Measurements from ENCODE around the gene LNP1. TPM values are rescaled to one million over a fixed set of nuclear protein-coding genes. Genes with fewer than 3 reads are reported as not detected.

LNP1 gene
- total and polyA plus RNA-seq, 2 of the 8 experiments (the other 6 are each of a cell fraction or from before 2014, with no cell fraction given) = 6.6 to 8.7 TPM

- H2AK5ac ChIP-seq (ENCODE audit: low read depth, low read length) = no peak overlapping the region
- H3K4me2 ChIP-seq (ENCODE audit: insufficient read depth in 1 of 2, low read depth in 2 of 2, low read length in 2 of 2) = no peak overlapping the region
- no peak overlapping the region for H2BK15ac ChIP-seq (ENCODE audit: low read length)
- no peak overlapping the region for H3K18ac ChIP-seq (ENCODE audit: extremely low read depth, low read length)
- no peak overlapping the region for H4K91ac ChIP-seq (replicated peaks; ENCODE audit: insufficient read length, low read length)
- no peak overlapping the region for H2BK5ac ChIP-seq (ENCODE audit: low read depth, low read length)
- H2BK120ac ChIP-seq (replicated peaks; ENCODE audit: low read depth, low read length) = no peak overlapping the region
- WGBS, 2 experiments (ENCODE audit: extremely low coverage in 1 of 2, insufficient coverage in 1 of 2, insufficient read length in 1 of 2, insufficient replicate concordance in 2 of 2, low coverage in 1 of 2, low lambda C conversion rate in 2 of 2, missing lambda C conversion rate in 1 of 2) = 96% methylated on average over 1 of the region's 1 CpG; no CpG with 5 or more reads in 1 of the 2 experiments
- no peak overlapping the region for H2BK12ac ChIP-seq (ENCODE audit: low read depth, low read length)
- FAIRE-seq = no peak
- no peak overlapping the region for H3K14ac ChIP-seq (ENCODE audit: insufficient read length)
- no peak for TF ChIP-seq NRF1 (IDR thresholded peaks at IDR 0.05; ENCODE audit: low read depth, low read length)
- no peak for TF ChIP-seq RAD21 (IDR thresholded peaks at IDR 0.05 in 1 of 2, conservative IDR thresholded peaks at IDR 0.05 in 1 of 2; ENCODE audit: low read depth in 2 of 2, low read length in 2 of 2)
- no peak for TF ChIP-seq POLR2AphosphoS5 (IDR thresholded peaks at IDR 0.05; ENCODE audit: low read depth, low read length)
- no peak overlapping the region for H3K4ac ChIP-seq (replicated peaks; ENCODE audit: insufficient read length, low read depth, low read length)
- H2BK20ac ChIP-seq (ENCODE audit: low read length) = no peak overlapping the region
- no peak overlapping the region for H3K4me3 ChIP-seq (ENCODE audit: extremely low read depth in 1 of 4, insufficient read depth in 2 of 4, low read depth in 3 of 4, low read length in 4 of 4)
- no peaks in the 10 kb centered on the region for H3K36me3 ChIP-seq (ENCODE audit: control insufficient read depth in 2 of 4, insufficient read depth in 4 of 4, low read length in 3 of 4)
- POLR2A ChIA-PET (ENCODE audit: partially characterized antibody) = interaction anchor here (2.1 to 2.8 kb wide), 2 partner anchors 15 to 18 kb away, joined by 8 to 13 read pairs; partner anchors contain the start of genes LNP1 and TOMM70
- H4K20me1 ChIP-seq (replicated peaks in 1 of 2; ENCODE audit: control insufficient read depth in 1 of 2, insufficient read depth in 2 of 2, low read length in 2 of 2) = no peaks in the 10 kb centered on the region
- H4K5ac ChIP-seq (ENCODE audit: insufficient read length, low read depth, low read length) = no peak overlapping the region
- H3K27ac ChIP-seq (ENCODE audit: low read depth, low read length) = no peak overlapping the region
- H3K23me2 ChIP-seq (ENCODE audit: low read depth, low read length) = no peaks in the 10 kb centered on the region
- no peaks in the 10 kb centered on the region for H3K79me1 ChIP-seq (ENCODE audit: low read depth, low read length)
- no peak overlapping the region for H3K56ac ChIP-seq (replicated peaks; ENCODE audit: insufficient read length, low read depth, low read length)
- H3K4me1 ChIP-seq (replicated peaks in 1 of 4; ENCODE audit: control insufficient read depth in 3 of 4, insufficient read depth in 4 of 4, low read length in 3 of 4) = peaks cover 0 to 6% (median 1%) of the 10 kb centered on the region in 4 experiments; a peak in 2 of 7 replicates
- no peaks in the 10 kb centered on the region for H3K79me2 ChIP-seq (ENCODE audit: control insufficient read depth in 1 of 2, insufficient read depth in 2 of 2, low read length in 2 of 2)
- no peak overlapping the region for H2AFZ ChIP-seq (ENCODE audit: low read length)
- CTCF ChIA-PET (ENCODE audit: partially characterized antibody) = interaction anchor here (0.8 to 1.9 kb wide), 3 partner anchors 17 to 44 kb away, joined by 3 to 6 read pairs (median 3); no protein-coding TSS in a partner anchor
- no peak for DNase-seq (ENCODE audit: low read depth in 1 of 2, low spot score in 2 of 2)
- no peaks in the 10 kb centered on the region for H3K9me3 ChIP-seq (ENCODE audit: insufficient read depth in 2 of 2, low read depth in 1 of 2, low read length in 1 of 2)
- no peak overlapping the region for H3K9ac ChIP-seq (replicated peaks in 1 of 4; ENCODE audit: extremely low read depth in 1 of 4, low read depth in 3 of 4, low read length in 3 of 4)
- H3K27me3 ChIP-seq (replicated peaks in 1 of 4; ENCODE audit: control insufficient read depth in 3 of 4, extremely low read depth in 1 of 4, insufficient read depth in 3 of 4, low read length in 3 of 4) = no peaks in the 10 kb centered on the region
- no peak overlapping the region for H4K8ac ChIP-seq (ENCODE audit: extremely low read depth, insufficient read depth, low read length)
- H3K23ac ChIP-seq (ENCODE audit: insufficient read length) = no peak overlapping the region
These were observed 18.1 kb downstream of the LNP1 start for GRCh38 chr3:100419406-100419805.
